GM23248 (cell line): ENCODE results near the gene REXO4. TPM values are rescaled to one million over a fixed set of nuclear protein-coding genes. Genes with fewer than 3 reads are reported as not detected.

ENCODE experiments used
- DNase-seq: peaks from one replicate; pipeline ENCODE4 v3.0.0-alpha.2; 2015
- H2AFZ ChIP-seq: fragments of 200-600 bp; sonication (generic); 2 replicates; pipeline ENCODE4 v1.6.1; 2016; ENCODE audit warnings: antibody characterized with exemption
- H3F3A ChIP-seq: fragments of 200-600 bp; sonication (generic); 2 replicates; pipeline ENCODE4 v1.6.1; 2016; ENCODE audit warnings: mild to moderate bottlenecking, antibody characterized with exemption, mixed run types; ENCODE audit not compliant: insufficient read depth
- H3K27ac ChIP-seq: fragments of 200-600 bp; sonication (generic); 2 replicates; pipeline ENCODE4 v1.5.1; 2016; ENCODE audit warnings: mild to moderate bottlenecking
- H3K27me3 ChIP-seq: fragments of 200-600 bp; sonication (generic); replicated peaks from 2 replicates; pipeline ENCODE4 v1.6.1; 2016; ENCODE audit warnings: mild to moderate bottlenecking; ENCODE audit not compliant: insufficient read depth
- H3K36me3 ChIP-seq: fragments of 200-600 bp; sonication (generic); 2 replicates; pipeline ENCODE4 v1.6.1; 2016; ENCODE audit warnings: low read depth, mild to moderate bottlenecking
- H3K4me1 ChIP-seq: fragments of 200-600 bp; sonication (generic); 2 replicates; pipeline ENCODE4 v1.6.1; 2016; ENCODE audit warnings: mild to moderate bottlenecking; ENCODE audit not compliant: insufficient read depth
- H3K4me2 ChIP-seq: fragments of 200-600 bp; sonication (generic); one replicate; pipeline ENCODE4 v1.6.1; 2016; ENCODE audit warnings: mild to moderate bottlenecking; ENCODE audit not compliant: unreplicated experiment
- H3K4me3 ChIP-seq: fragments of 200-600 bp; sonication (generic); 2 replicates; pipeline ENCODE4 v1.5.1; 2016; ENCODE audit warnings: mild to moderate bottlenecking
- H3K79me2 ChIP-seq: fragments of 200-600 bp; sonication (generic); 2 replicates; pipeline ENCODE4 v1.6.1; 2016; ENCODE audit warnings: mild to moderate bottlenecking; ENCODE audit not compliant: insufficient read depth
- H3K9ac ChIP-seq: fragments of 200-600 bp; sonication (generic); 2 replicates; pipeline ENCODE4 v1.6.1; 2016; ENCODE audit warnings: mild to moderate bottlenecking
- H3K9me2 ChIP-seq: fragments of 200-600 bp; sonication (generic); 2 replicates; pipeline ENCODE4 v1.6.1; 2016; ENCODE audit warnings: mixed run types, mild to moderate bottlenecking, moderate library complexity; ENCODE audit not compliant: insufficient read depth
- H3K9me3 ChIP-seq: fragments of 200-600 bp; sonication (generic); one replicate; pipeline ENCODE4 v1.6.1; 2017; ENCODE audit warnings: low read depth
- H4K20me1 ChIP-seq: fragments of 200-600 bp; sonication (generic); 2 replicates; pipeline ENCODE4 v1.6.0; 2016; ENCODE audit not compliant: insufficient read depth
- EZH2 ChIP-seq: fragments of 200-600 bp; sonication (generic); IDR thresholded peaks from 2 replicates; pipeline ENCODE4 v1.6.1; 2018; ENCODE audit warnings: antibody characterized with exemption, mild to moderate bottlenecking; ENCODE audit not compliant: insufficient read depth, poor library complexity, severe bottlenecking
- EZH2phosphoT487 ChIP-seq: fragments of 200-600 bp; sonication (generic); IDR thresholded peaks from 2 replicates; pipeline ENCODE4 v1.6.1; 2018; ENCODE audit warnings: antibody characterized with exemption, moderate library complexity, mild to moderate bottlenecking, low read depth; ENCODE audit not compliant: insufficient read depth
- WGBS, 2 experiments: methylation state at CpG; one replicate each; pipeline ENCODE4 v1.1.6; 2015 to 2017; ENCODE audit warnings: low lambda C conversion rate in 2 of 2, low coverage in 1 of 2; ENCODE audit errors: missing lambda C conversion rate in 2 of 2; 5-methylcytosine and 5-hydroxymethylcytosine counted together
- in situ Hi-C: fragments of 300-500 bp; cut with MboI; formaldehyde crosslinking; loops from 2 replicates; pipeline ENCODE4 v1.15.0; 2020
- polyA plus RNA-seq: library from polyadenylated mRNA; unstranded; fragments of >200 nt; fragmentation: Nextera tagmentation; extraction: Ambion mirVana; gene quantifications from 2 replicates; pipeline ENCODE4 v1.2.1, GENCODE V29; 2016
- total RNA-seq: library from RNA; depleted of rRNA; stranded (reverse); fragments of >200 nt; shearing (Covaris generic); gene quantifications from 2 replicates; pipeline ENCODE4 v1.2.3, GENCODE V29; 2014; rRNA removed

The REXO4 gene, protein sequence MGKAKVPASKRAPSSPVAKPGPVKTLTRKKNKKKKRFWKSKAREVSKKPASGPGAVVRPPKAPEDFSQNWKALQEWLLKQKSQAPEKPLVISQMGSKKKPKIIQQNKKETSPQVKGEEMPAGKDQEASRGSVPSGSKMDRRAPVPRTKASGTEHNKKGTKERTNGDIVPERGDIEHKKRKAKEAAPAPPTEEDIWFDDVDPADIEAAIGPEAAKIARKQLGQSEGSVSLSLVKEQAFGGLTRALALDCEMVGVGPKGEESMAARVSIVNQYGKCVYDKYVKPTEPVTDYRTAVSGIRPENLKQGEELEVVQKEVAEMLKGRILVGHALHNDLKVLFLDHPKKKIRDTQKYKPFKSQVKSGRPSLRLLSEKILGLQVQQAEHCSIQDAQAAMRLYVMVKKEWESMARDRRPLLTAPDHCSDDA
- total RNA-seq = 17.3 and 26.9 TPM in 2 replicates
- 17.5 and 22.1 TPM in 2 replicates for polyA plus RNA-seq

DNA sequence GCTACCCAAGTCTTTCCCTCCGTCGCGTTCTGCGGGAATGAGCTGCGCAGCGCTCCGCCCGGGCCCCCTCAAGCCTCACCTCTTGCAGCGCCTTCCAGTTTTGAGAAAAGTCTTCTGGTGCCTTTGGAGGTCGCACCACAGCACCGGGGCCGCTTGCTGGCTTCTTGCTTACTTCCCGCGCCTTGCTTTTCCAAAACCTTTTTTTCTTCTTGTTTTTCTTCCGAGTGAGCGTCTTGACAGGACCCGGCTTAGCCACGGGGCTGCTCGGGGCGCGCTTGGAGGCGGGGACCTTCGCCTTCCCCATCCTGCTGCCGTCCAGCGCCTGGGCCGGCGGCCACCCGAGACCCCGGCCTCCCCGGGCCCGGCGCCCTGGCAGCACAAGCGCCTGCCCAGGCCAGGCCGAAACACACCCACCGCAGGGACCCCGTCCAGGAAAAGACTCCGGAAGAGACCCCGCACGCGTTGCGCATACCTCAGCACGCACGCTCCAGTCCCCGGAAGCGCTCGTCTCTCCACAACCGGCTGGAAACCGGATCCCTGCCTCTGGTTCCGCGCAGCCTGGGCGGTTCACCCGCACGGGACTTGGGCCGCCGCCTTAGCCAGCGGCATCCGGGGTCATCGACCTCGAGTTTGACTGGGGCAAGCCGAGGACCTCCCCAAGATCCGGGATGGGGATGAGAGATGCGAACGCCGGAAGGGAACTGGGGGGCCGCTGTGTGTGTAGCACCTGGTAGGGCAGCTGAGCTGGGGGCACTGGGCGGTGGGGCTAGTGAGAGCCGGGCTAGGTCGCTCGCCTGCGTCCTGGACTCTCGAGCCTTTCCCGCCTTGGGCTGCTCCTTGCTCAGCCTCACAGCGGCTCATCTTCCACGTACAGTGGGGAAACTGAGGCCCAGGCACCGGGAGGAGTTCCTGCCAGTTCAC, at the start of gene REXO4:
TSS of gene REXO4 (minus strand) at position 470 of the 921 bp plus-strand sequence. CDS start at position 304, 166 bp downstream.
- DNase-seq = peak; percentile 91
- 1% methylated on average over 71 to 75 of the region's 75 CpGs for WGBS, 2 experiments
- Histone ChIP-seq H3F3A (0 out of 2 replicates have a peak, but pooled peaks cover 8% of the 10 kb centered on the region), H3K9me3 (no peaks in the 10 kb centered on the region), H3K4me2 (peak within 1 kb of the TSS; percentile 87), H3K36me3 (peaks cover 4% of the 10 kb centered on the region; the same call in 1 of the 2 replicates), H3K4me1 (peaks cover 8% of the 10 kb centered on the region), H3K27me3 (no peaks in the 10 kb centered on the region), H3K9ac (peak within 1 kb of the TSS; percentile 83), H3K79me2 (peaks cover 48% of the 10 kb centered on the region), H3K4me3 (peak within 1 kb of the TSS; percentile 87), H3K27ac (peak within 1 kb of the TSS; percentile 62), H2AFZ (peak within 1 kb of the TSS; percentile 87), H3K9me2 (no peaks in the 10 kb centered on the region), H4K20me1 (no peaks in the 10 kb centered on the region)
- in situ Hi-C loops = no loop called here
- TF ChIP-seq EZH2phosphoT487 = no peak
- no peak for TF ChIP-seq EZH2

DNA sequence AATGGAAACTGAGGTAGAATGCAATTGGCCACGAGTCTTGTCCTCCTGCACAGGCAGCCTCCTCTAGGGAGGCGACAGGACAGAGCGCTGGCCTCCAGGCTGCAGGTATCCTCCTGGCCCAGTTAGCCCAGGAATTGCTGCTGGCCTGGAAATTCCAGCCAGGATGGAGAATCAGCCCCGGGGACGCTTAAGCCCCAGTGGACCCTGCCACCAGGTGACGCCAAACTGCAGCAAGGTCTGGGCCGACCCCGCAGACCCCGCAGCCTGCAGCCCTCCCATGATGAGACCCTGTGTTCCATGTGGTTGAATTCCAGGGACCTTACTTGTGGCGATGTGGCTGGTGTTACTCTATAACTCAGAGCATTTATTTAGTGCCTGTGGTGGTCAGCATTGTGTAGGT, 49.3 kb upstream of the REXO4 start:
- TF ChIP-seq EZH2 = no peak
- no peak for TF ChIP-seq EZH2phosphoT487
- H3K9ac ChIP-seq = no peak overlapping the region
- H3K27ac ChIP-seq = no peak overlapping the region
- no peaks in the 10 kb centered on the region for H3K27me3 ChIP-seq
- H3F3A ChIP-seq = no peaks in the 10 kb centered on the region; the same call in 1 of the 2 replicates
- H3K79me2 ChIP-seq = no peaks in the 10 kb centered on the region
- H3K4me3 ChIP-seq = no peak overlapping the region
- no peaks in the 10 kb centered on the region for H3K4me1 ChIP-seq
- no peak for DNase-seq
- WGBS, 2 experiments = 80 to 82% methylated on average over 10 of the region's 10 CpGs
- no peaks in the 10 kb centered on the region for H3K36me3 ChIP-seq
- no peaks in the 10 kb centered on the region for H3K9me3 ChIP-seq
- in situ Hi-C loops = no loop called here
- no peak overlapping the region for H2AFZ ChIP-seq
- H3K9me2 ChIP-seq = no peaks in the 10 kb centered on the region
- no peaks in the 10 kb centered on the region for H4K20me1 ChIP-seq
- H3K4me2 ChIP-seq = no peak overlapping the region

DNA sequence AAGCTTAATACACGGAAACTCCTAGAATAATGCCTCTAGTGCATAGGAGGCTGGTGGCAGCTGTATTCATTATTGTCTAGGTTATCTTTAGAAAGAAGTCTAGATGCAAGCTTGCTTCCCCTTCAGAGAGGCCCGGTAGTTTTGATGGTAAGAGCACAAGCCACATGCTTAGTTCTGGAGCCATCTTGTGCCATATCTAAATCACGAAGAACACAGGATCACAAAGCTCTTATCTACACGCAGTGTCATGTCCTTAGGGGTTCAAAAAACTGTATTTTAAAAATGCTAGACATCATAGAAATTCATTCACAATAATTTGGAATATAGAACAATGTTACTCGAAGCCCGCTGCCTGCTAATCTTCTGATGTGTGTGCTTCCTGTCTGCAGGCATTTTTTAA, 48.2 kb upstream of the REXO4 start:
- TF ChIP-seq EZH2phosphoT487 (no peak), EZH2 (no peak)
- Histone ChIP-seq H3K27me3 (no peaks in the 10 kb centered on the region), H3K4me2 (no peak overlapping the region), H3K4me1 (no peaks in the 10 kb centered on the region), H3K27ac (no peak overlapping the region), H3K4me3 (no peak overlapping the region), H3K9me2 (no peaks in the 10 kb centered on the region), H4K20me1 (no peaks in the 10 kb centered on the region), H3K36me3 (no peaks in the 10 kb centered on the region), H3K9ac (no peak overlapping the region), H2AFZ (no peak overlapping the region), H3K79me2 (no peaks in the 10 kb centered on the region), H3F3A (no peaks in the 10 kb centered on the region; the same call in 1 of the 2 replicates), H3K9me3 (no peaks in the 10 kb centered on the region)
- in situ Hi-C loops = no loop called here
- DNase-seq = no peak
- 94 to 96% methylated on average over 6 of the region's 6 CpGs for WGBS, 2 experiments

DNA sequence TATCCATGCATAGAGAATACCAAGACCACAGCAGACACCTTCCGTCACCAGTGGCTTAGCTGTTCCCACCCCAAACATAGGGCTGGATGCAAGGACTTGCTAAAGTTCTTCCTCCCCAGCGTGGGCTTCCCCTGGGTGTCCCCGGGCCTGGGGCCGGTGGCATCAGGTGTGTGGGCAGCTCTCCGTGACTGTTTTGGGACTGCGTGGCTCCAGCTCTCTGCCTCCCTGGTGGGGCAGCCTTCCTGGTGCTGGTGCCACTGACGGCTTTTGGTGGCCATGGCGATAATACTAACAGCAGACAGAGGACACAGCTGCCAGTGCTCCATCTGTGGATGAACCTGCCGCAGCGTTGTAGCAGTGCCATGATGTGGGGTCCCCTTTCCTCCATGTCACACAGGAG, 46.8 kb upstream of the REXO4 start:
- WGBS, 2 experiments = 93 to 96% methylated on average over 10 of the region's 10 CpGs
- no peak overlapping the region for H2AFZ ChIP-seq
- H3K9me3 ChIP-seq = no peaks in the 10 kb centered on the region
- H3K36me3 ChIP-seq = no peaks in the 10 kb centered on the region
- no peak overlapping the region for H3K27ac ChIP-seq
- H3K4me3 ChIP-seq = no peak overlapping the region
- no peaks in the 10 kb centered on the region; the same call in 1 of the 2 replicates for H3F3A ChIP-seq
- no peaks in the 10 kb centered on the region for H3K27me3 ChIP-seq
- H3K79me2 ChIP-seq = no peaks in the 10 kb centered on the region
- H4K20me1 ChIP-seq = no peaks in the 10 kb centered on the region
- TF ChIP-seq EZH2phosphoT487 (no peak), EZH2 (no peak)
- no peak for DNase-seq
- in situ Hi-C loops = no loop called here
- no peak overlapping the region for H3K4me2 ChIP-seq
- no peaks in the 10 kb centered on the region for H3K9me2 ChIP-seq
- H3K4me1 ChIP-seq = no peaks in the 10 kb centered on the region
- no peak overlapping the region for H3K9ac ChIP-seq
